Ovary (tissue), 9 donors: ENCODE measurements around the gene AUTS2. TPM values are rescaled to one million over a fixed set of nuclear protein-coding genes. Genes with fewer than 3 reads are reported as not detected.

ENCODE experiments used
- DNase-seq, 5 donors: peaks; one replicate each; pipeline ENCODE4 v3.0.0-alpha.2; 2019 to 2020
- H3K27ac ChIP-seq, 2 donors: fragments of 200-600 bp; one replicate each; pipeline versions ENCODE4 v1.5.1 to v1.8.0; 2019 to 2022
- H3K27me3 ChIP-seq: fragments of 200-600 bp; one replicate; pipeline ENCODE4 v1.8.0; 2022
- H3K36me3 ChIP-seq: fragments of 200-600 bp; sonication (generic); one replicate; pipeline ENCODE4 v1.5.1; 2019
- H3K4me1 ChIP-seq: one replicate; pipeline ENCODE4 v1.8.1; 2013; ENCODE audit warnings: mild to moderate bottlenecking, moderate library complexity; ENCODE audit not compliant: insufficient read depth
- H3K4me3 ChIP-seq: fragments of 200-600 bp; sonication (generic); one replicate; pipeline ENCODE4 v1.5.1; 2017
- H3K9me3 ChIP-seq, 2 donors: fragments of 200-600 bp in 1 of 2; sonication (generic) in 1 of 2; one replicate each; pipeline versions ENCODE4 v1.5.1 to v1.8.1; 2013 to 2019; ENCODE audit warnings: mild to moderate bottlenecking in 1 of 2, moderate library complexity in 1 of 2
- EP300 ChIP-seq: sonication (generic); formaldehyde crosslinking; IDR thresholded peaks from one replicate; pipeline ENCODE4 v1.6.1; 2017; ENCODE audit warnings: antibody characterized with exemption
- POLR2A ChIP-seq: fragments of 450-650 bp; IDR thresholded peaks from one replicate; pipeline ENCODE4 v1.6.1; 2017; ENCODE audit warnings: antibody characterized with exemption, mild to moderate bottlenecking, moderate library complexity
- WGBS, 3 donors: extraction: QIAGEN DNeasy Blood & Tissue Kit in 1 of 3; methylation state at CpG; one replicate each; pipeline versions ENCODE4 v1.1.5 to v1.1.7; 2013 to 2017; 5-methylcytosine and 5-hydroxymethylcytosine counted together
- intact Hi-C, 4 donors: fragments of 100-400 bp; cut with DNase I; formaldehyde crosslinking; loops; one replicate each; pipeline versions ENCODE4 v1.11.0 to v1.15.1; 2022 to 2023
- polyA plus RNA-seq, 2 donors: library from polyadenylated mRNA; stranded (reverse); fragments of 200-250 nt in 1 of 2; fragments of 350-450 nt in 1 of 2; fragmentation: Illumina TruSeq in 1 of 2; extraction: RNeasy Lipid Tissue Mini Kit (QIAGEN cat#74804) in 1 of 2; gene quantifications; one replicate each; pipeline ENCODE4 v1.2.3, GENCODE V29; 2013 to 2014
- total RNA-seq, 7 donors: library from RNA; depleted of rRNA in 2 of 7; stranded (reverse); fragments of >200 nt in 2 of 7; fragmentation: NEBNext Ultra II Directional in 3 of 7; extraction: Animal tissue kit (Norgen Biotek cat#: 25700) in 3 of 7; gene quantifications; one replicate each; pipeline versions ENCODE4 v1.1.0 to v1.2.4, GENCODE V29; 2016 to 2023
- TF ChIP-seq, protein P1 (sequence below), 3 donors: fragments of 450-650 bp in 2 of 3; fragments of 200-600 bp in 1 of 3; IDR thresholded peaks; one replicate each; pipeline versions ENCODE4 v1.5.1 to v1.8.0; 2016 to 2022; ENCODE audit warnings: antibody characterized with exemption in 3 of 3, mild to moderate bottlenecking in 1 of 3
- donor health status: DM: no; HTN: no; CAD: no; lungs with moderate emphysema.
- donor health status: DM: no; HTN: no; CAD: no.
- donor health status: Bipolar disorder and iron deficiency.
- donor health status: DM: yes; HTN: yes; CAD: no.
- donor health status: DM: no; HTN: no; CAD: no.
- donor health status: DM: yes; HTN: yes; CAD: no.

AUTS2 gene
- total and polyA plus RNA-seq, 9 donors: 18.3 to 60.9 (median 44.9) TPM

DNA sequence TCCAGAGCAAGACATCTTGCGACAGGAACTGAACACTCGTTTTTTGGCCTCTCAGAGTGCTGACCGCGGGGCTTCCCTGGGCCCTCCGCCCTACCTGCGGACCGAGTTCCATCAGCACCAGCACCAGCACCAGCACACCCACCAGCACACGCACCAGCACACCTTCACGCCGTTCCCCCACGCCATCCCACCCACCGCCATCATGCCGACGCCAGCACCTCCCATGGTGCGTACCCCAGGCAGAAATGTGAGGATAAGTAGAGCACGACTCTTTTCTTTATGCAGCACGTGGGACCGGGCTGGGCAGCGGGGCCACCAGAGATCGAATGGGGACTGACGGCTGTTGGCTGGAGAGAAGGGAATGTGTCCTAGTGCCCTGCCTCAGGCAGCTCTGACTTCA, 1167.8 kb downstream of the AUTS2 start:
- H3K27ac ChIP-seq: no peak overlapping the region
- no peaks in the 10 kb centered on the region for H3K9me3 ChIP-seq
- WGBS, 3 donors: 96% methylated on average over 21 of the region's 21 CpGs
- intact Hi-C loops: no loop called here
- H3K36me3 ChIP-seq: no peaks in the 10 kb centered on the region
- no peaks in the 10 kb centered on the region for H3K27me3 ChIP-seq
- DNase-seq: no peak
- H3K4me1 ChIP-seq: peaks cover 3% of the 10 kb centered on the region
- no peak overlapping the region for H3K4me3 ChIP-seq
- TF ChIP-seq, protein P1, sequence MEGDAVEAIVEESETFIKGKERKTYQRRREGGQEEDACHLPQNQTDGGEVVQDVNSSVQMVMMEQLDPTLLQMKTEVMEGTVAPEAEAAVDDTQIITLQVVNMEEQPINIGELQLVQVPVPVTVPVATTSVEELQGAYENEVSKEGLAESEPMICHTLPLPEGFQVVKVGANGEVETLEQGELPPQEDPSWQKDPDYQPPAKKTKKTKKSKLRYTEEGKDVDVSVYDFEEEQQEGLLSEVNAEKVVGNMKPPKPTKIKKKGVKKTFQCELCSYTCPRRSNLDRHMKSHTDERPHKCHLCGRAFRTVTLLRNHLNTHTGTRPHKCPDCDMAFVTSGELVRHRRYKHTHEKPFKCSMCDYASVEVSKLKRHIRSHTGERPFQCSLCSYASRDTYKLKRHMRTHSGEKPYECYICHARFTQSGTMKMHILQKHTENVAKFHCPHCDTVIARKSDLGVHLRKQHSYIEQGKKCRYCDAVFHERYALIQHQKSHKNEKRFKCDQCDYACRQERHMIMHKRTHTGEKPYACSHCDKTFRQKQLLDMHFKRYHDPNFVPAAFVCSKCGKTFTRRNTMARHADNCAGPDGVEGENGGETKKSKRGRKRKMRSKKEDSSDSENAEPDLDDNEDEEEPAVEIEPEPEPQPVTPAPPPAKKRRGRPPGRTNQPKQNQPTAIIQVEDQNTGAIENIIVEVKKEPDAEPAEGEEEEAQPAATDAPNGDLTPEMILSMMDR (IDR thresholded peaks at IDR 0.05): no peak
- TF ChIP-seq POLR2A: no peak
- no peak for TF ChIP-seq EP300

DNA sequence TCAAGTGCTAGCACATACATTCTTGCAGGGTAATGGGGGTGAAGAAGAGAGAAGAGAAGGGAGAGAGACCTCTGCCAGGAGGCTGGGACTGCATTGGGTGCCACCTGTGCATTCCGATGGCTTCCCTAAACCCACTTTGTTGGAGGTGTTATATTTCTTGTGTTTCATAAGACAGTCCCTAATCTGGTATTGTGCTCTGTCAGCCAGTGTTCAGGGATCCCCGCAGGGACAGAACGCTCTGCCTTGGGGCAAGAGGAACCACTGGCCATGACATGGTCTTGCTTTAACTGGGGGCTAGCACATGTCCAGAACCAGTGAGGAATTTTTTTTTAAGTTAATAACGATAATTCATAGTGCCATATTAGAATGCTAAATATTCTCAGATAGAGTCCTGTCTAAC, 1168.4 kb downstream of the AUTS2 start:
- DNase-seq: no peak
- no peaks in the 10 kb centered on the region for H3K36me3 ChIP-seq
- no peak for TF ChIP-seq POLR2A
- TF ChIP-seq EP300: no peak
- TF ChIP-seq, protein P1 (IDR thresholded peaks at IDR 0.05): no peak
- no peak overlapping the region for H3K27ac ChIP-seq
- peaks cover 3% of the 10 kb centered on the region for H3K4me1 ChIP-seq
- 95 to 98% (median 97%) methylated on average over 4 of the region's 4 CpGs for WGBS, 3 donors
- intact Hi-C loops: no loop called here
- no peaks in the 10 kb centered on the region for H3K27me3 ChIP-seq
- H3K9me3 ChIP-seq: no peaks in the 10 kb centered on the region
- no peak overlapping the region for H3K4me3 ChIP-seq

DNA sequence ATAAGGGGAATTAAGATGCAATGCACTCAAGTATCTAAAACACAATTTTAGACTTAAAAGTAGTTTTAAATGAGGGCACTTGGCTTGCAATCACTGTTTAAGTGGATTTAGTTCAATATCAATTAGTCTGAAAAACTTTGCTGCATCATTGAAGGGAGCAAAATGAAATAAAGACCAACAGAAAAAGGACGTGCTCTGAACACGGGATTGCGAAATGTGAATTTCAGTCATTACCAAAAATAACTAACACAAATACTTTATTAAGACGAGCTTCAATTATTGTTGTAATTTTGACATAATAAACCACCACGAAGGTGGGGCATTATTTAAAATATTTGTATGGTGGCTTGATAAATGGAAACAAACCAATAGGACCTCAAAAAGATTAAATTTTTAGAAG, 1171.9 kb downstream of the AUTS2 start:
- intact Hi-C loops: no loop called here
- Histone ChIP-seq H3K27me3 (no peaks in the 10 kb centered on the region), H3K27ac (no peak overlapping the region), H3K9me3 (no peaks in the 10 kb centered on the region), H3K4me1 (no peaks in the 10 kb centered on the region), H3K36me3 (no peaks in the 10 kb centered on the region), H3K4me3 (no peak overlapping the region)
- WGBS, 3 donors: 91 to 95% (median 93%) methylated on average over 5 of the region's 5 CpGs
- TF ChIP-seq POLR2A (no peak), EP300 (no peak)
- TF ChIP-seq, protein P1 (IDR thresholded peaks at IDR 0.05): no peak
- no peak for DNase-seq

DNA sequence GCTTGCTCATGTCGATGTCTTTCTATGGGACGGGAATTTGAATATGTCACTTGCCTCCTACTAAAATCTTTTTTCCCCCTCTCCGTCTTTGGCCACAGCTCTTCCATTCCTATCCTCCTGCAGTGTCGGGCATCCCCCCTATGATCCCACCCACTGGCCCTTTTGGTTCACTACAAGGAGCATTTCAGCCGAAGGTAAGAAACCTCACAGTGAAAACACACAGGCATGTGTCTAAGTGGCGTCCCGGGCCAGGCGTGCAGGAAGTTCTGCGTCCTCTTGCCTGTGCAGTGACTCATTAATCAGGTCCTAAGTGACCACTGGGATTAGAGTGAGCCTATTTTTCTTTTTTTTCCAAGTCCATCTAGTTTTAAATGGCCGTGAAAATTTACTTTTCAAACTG, 1173.2 kb downstream of the AUTS2 start:
- TF ChIP-seq, protein P1 (IDR thresholded peaks at IDR 0.05): no peak
- TF ChIP-seq POLR2A (no peak), EP300 (no peak)
- 92 to 93% (median 93%) methylated on average over 10 of the region's 10 CpGs for WGBS, 3 donors
- H3K4me1 ChIP-seq: no peaks in the 10 kb centered on the region
- no peaks in the 10 kb centered on the region for H3K9me3 ChIP-seq
- H3K27me3 ChIP-seq: no peaks in the 10 kb centered on the region
- intact Hi-C loops: no loop called here
- no peaks in the 10 kb centered on the region for H3K36me3 ChIP-seq
- no peak overlapping the region for H3K27ac ChIP-seq
- no peak overlapping the region for H3K4me3 ChIP-seq
- no peak for DNase-seq

DNA sequence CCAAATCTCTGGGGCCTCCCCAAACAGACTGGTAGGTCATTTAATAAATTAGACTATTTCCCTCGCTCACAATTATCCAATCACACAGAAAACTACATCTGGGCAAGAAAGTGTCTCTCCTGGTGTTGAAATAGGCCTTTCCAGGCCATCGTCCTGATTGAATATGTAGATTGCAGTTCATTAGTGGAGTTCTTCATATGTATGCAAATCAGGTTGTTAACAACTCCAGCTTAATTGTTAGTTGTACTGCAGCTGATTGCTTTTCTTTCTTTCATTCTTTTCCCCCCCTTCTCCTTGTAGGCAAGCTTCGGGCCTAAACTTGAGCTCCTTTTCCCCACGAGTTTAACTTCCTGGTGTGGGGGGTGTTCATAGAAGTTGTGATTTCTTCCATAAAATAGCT, 1174.6 kb downstream of the AUTS2 start:
- 81 to 85% (median 83%) methylated on average over 4 of the region's 4 CpGs for WGBS, 3 donors
- Histone ChIP-seq H3K36me3 (no peaks in the 10 kb centered on the region), H3K27ac (no peak overlapping the region), H3K4me3 (no peak overlapping the region), H3K27me3 (no peaks in the 10 kb centered on the region), H3K4me1 (peaks cover 6% of the 10 kb centered on the region), H3K9me3 (no peaks in the 10 kb centered on the region)
- TF ChIP-seq EP300: no peak
- TF ChIP-seq, protein P1 (IDR thresholded peaks at IDR 0.05): no peak
- TF ChIP-seq POLR2A: no peak
- no peak for DNase-seq
- intact Hi-C loops: no loop called here
